Measurements from ENCODE around the gene PSMB7.

GRCh38 chr9:124394596-124394995, 20.6 kb downstream of the PSMB7 start:
- no peak; the same call in 1 of the 2 replicates for TF ChIP-seq CTCF (IDR thresholded peaks at IDR 0.05)
- TF ChIP-seq ZFX (IDR thresholded peaks at IDR 0.05; ENCODE audit: borderline replicate concordance), result no peak
